Stomach (tissue), 4 donors: ENCODE results near the gene EBI3.

Source experiments
- CTCF ChIP-seq, 7 experiments: fragments of 450-650 bp in 4 of 7; fragments of 200-600 bp in 3 of 7; sonication (generic) in 3 of 7; IDR thresholded peaks; one replicate each; pipeline ENCODE4 v1.5.1; 2016 to 2019; ENCODE audit warnings: antibody characterized with exemption in 7 of 7, control low read depth in 2 of 7, mild to moderate bottlenecking in 1 of 7
- EP300 ChIP-seq: sonication (generic); formaldehyde crosslinking; IDR thresholded peaks from one replicate; pipeline ENCODE4 v1.6.1; 2017; ENCODE audit warnings: antibody characterized with exemption
- POLR2AphosphoS5 ChIP-seq, 3 donors: sonication (generic); formaldehyde crosslinking; IDR thresholded peaks; one replicate each; pipeline ENCODE4 v1.6.1; 2016; ENCODE audit warnings: antibody characterized with exemption in 3 of 3

GRCh38 chr19:4186087-4186993 lies 43.0 kb upstream of the EBI3 start:
- peak in 5 of 7 experiments; percentile 53 to 67 (median 65) for TF ChIP-seq CTCF (IDR thresholded peaks at IDR 0.05)
- peak in 1 of 3 donors; percentile 30 for TF ChIP-seq POLR2AphosphoS5 (IDR thresholded peaks at IDR 0.05)
- TF ChIP-seq EP300, result no peak
